ENCODE results near the gene PPP2R5C.

The PPP2R5C gene

DNA sequence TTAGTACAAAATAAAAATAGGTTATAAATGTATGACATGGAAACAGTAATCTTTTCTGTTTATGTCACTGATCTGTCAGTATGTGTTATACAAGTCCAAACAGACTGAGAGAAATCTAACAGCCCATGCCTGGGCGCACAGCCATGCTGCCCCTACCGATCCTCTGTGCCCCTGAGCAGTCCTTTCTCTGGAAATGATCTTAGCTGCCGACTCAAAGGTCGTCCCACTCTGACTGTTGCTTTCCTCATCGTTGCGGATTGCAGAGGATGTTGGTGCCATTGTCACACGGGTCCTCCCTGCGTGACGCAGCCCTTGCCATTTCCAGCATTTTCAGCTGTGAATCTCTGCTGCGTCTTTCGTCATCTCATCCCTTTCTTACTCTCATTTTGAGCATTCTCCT lies 119.9 kb downstream of the PPP2R5C start:
- Histone ChIP-seq H3K4me3 (ENCODE audit: low read length) (no peak overlapping the region), H3K79me2 (ENCODE audit: control insufficient read depth, low read length) (peaks cover 57% of the 10 kb centered on the region), H3K27ac (ENCODE audit: low read depth, low read length) (no peak overlapping the region), H3K9me3 (ENCODE audit: control insufficient read depth, insufficient read depth, low read length) (no peaks in the 10 kb centered on the region), H3K4me1 (ENCODE audit: control insufficient read depth, low read length) (peaks cover 27% of the 10 kb centered on the region), H3K27me3 (ENCODE audit: control insufficient read depth, low read length) (no peaks in the 10 kb centered on the region), H3F3A (ENCODE audit: control insufficient read depth, insufficient read depth) (no peaks in the 10 kb centered on the region), H3K9me2 (replicated peaks; ENCODE audit: control insufficient read depth, low read length) (no peaks in the 10 kb centered on the region), H3K36me3 (ENCODE audit: control insufficient read depth, low read length) (peaks cover 74% of the 10 kb centered on the region), H3K4me2 (ENCODE audit: low read length) (no peak overlapping the region), H4K20me1 (ENCODE audit: control insufficient read depth, insufficient read depth, low read depth, low read length) (peaks cover 6% of the 10 kb centered on the region; the same call in 1 of the 2 replicates)
- TF ChIP-seq, protein P1, sequence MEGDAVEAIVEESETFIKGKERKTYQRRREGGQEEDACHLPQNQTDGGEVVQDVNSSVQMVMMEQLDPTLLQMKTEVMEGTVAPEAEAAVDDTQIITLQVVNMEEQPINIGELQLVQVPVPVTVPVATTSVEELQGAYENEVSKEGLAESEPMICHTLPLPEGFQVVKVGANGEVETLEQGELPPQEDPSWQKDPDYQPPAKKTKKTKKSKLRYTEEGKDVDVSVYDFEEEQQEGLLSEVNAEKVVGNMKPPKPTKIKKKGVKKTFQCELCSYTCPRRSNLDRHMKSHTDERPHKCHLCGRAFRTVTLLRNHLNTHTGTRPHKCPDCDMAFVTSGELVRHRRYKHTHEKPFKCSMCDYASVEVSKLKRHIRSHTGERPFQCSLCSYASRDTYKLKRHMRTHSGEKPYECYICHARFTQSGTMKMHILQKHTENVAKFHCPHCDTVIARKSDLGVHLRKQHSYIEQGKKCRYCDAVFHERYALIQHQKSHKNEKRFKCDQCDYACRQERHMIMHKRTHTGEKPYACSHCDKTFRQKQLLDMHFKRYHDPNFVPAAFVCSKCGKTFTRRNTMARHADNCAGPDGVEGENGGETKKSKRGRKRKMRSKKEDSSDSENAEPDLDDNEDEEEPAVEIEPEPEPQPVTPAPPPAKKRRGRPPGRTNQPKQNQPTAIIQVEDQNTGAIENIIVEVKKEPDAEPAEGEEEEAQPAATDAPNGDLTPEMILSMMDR (IDR thresholded peaks at IDR 0.05; ENCODE audit: low read depth, low read length, poor library complexity, severe bottlenecking): no peak
- no peak for TF ChIP-seq EZH2phosphoT487 (IDR thresholded peaks at IDR 0.05; ENCODE audit: borderline replicate concordance, low read length)

DNA sequence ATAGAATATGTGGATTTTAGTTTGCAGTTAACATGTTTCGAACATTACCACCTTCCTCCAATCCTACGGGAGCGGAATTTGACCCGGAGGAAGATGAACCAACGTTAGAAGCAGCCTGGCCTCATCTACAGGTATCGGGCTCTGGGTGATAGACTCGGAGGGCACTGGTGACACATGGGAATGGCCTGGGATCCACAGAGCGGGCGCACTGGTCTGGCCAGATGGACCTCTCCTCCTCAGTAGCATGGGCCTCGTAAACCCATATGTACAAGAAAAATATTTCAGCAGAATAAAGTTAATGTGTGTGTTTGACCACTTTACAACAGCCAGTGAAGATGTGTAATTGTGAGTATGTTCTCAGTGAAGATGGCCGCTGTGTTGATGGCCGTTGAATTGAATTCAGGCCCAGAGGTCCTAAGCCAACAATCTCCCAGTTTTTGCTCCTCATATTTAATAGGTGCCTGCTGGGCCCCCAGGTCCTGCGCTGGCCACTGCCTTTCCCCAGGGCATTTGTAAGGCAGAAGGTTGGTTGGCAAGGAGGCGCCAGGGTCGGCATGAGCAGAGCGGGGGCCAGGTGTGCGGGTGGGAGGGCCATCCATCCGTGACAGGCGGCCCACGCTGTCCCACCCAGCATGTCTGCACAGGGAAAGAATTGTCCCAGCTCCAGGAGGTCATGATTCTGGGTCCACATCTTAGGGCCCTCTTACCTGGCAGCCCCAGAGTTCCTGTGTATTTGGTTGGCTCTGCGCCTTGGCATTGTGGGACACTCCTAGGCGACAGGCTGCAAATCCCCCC lies 120.8 kb downstream of the PPP2R5C start:
- H3K9me3 ChIP-seq (ENCODE audit: control insufficient read depth, insufficient read depth, low read length): no peaks in the 10 kb centered on the region
- H3K4me3 ChIP-seq (ENCODE audit: low read length): no peak overlapping the region
- H4K20me1 ChIP-seq (ENCODE audit: control insufficient read depth, insufficient read depth, low read depth, low read length): peaks cover 3% of the 10 kb centered on the region; the same call in 1 of the 2 replicates
- H3F3A ChIP-seq (ENCODE audit: control insufficient read depth, insufficient read depth): no peaks in the 10 kb centered on the region
- H3K4me1 ChIP-seq (ENCODE audit: control insufficient read depth, low read length): peaks cover 20% of the 10 kb centered on the region
- peaks cover 53% of the 10 kb centered on the region for H3K79me2 ChIP-seq (ENCODE audit: control insufficient read depth, low read length)
- peaks cover 80% of the 10 kb centered on the region for H3K36me3 ChIP-seq (ENCODE audit: control insufficient read depth, low read length)
- H3K4me2 ChIP-seq (ENCODE audit: low read length): no peak overlapping the region
- no peak for TF ChIP-seq EZH2phosphoT487 (IDR thresholded peaks at IDR 0.05; ENCODE audit: borderline replicate concordance, low read length)
- TF ChIP-seq, protein P1 (IDR thresholded peaks at IDR 0.05; ENCODE audit: low read depth, low read length, poor library complexity, severe bottlenecking): no peak
- no peak overlapping the region for H3K27ac ChIP-seq (ENCODE audit: low read depth, low read length)
- H3K9me2 ChIP-seq (replicated peaks; ENCODE audit: control insufficient read depth, low read length): no peaks in the 10 kb centered on the region
- no peaks in the 10 kb centered on the region for H3K27me3 ChIP-seq (ENCODE audit: control insufficient read depth, low read length)

DNA sequence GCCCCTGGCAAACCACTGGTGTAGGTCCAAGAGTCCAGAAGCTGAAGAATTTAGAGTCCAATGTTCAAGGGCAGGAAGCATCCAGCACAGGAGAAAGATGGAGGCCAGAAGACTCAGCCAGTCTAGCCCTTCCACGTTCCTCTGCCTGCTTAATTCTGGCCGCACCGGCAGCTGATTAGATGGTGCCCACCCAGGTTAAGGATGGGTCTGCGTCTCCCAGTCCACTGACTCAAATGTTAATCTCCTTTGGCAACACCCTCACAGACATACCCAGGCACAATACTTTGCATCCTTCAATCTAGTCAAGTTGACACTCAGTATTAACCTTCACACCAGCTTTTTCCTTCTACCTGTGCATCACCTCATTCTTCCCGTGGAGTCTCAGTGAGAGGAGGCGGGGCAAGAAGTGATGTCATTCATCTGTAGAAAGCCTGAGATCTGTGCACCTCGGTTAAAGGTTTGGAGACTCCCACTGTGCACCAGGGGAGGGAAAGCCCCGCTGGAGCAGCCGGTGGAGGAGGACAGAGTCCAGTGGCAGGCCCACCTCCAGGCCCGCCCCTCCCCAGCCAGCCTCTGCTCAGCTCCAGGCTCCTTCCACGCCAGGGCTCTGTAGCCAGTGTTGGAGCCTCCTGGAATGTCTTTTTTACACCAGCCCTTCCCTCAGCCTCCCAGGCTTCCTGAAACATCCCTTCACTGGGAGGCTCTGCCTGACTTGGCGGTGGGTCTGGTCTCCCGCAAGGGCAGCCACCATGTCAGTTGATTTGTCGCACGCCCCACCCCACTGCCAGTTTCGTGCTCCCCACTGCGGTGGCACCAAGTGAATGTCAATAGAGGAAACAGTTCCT lies 122.8 kb downstream of the PPP2R5C start:
- no peak overlapping the region for H3K27ac ChIP-seq (ENCODE audit: low read depth, low read length)
- peaks cover 33% of the 10 kb centered on the region for H3K79me2 ChIP-seq (ENCODE audit: control insufficient read depth, low read length)
- H3K36me3 ChIP-seq (ENCODE audit: control insufficient read depth, low read length): peaks cover 78% of the 10 kb centered on the region
- H3K4me2 ChIP-seq (ENCODE audit: low read length): no peak overlapping the region
- H3F3A ChIP-seq (ENCODE audit: control insufficient read depth, insufficient read depth): no peaks in the 10 kb centered on the region
- no peaks in the 10 kb centered on the region for H3K9me2 ChIP-seq (replicated peaks; ENCODE audit: control insufficient read depth, low read length)
- TF ChIP-seq EZH2phosphoT487 (IDR thresholded peaks at IDR 0.05; ENCODE audit: borderline replicate concordance, low read length): no peak
- TF ChIP-seq, protein P1 (IDR thresholded peaks at IDR 0.05; ENCODE audit: low read depth, low read length, poor library complexity, severe bottlenecking): no peak
- H3K27me3 ChIP-seq (ENCODE audit: control insufficient read depth, low read length): no peaks in the 10 kb centered on the region
- H3K4me1 ChIP-seq (ENCODE audit: control insufficient read depth, low read length): peaks cover under 1% of the 10 kb centered on the region; the same call in 1 of the 2 replicates
- H3K4me3 ChIP-seq (ENCODE audit: low read length): no peak overlapping the region
- H3K9me3 ChIP-seq (ENCODE audit: control insufficient read depth, insufficient read depth, low read length): no peaks in the 10 kb centered on the region
- H4K20me1 ChIP-seq (ENCODE audit: control insufficient read depth, insufficient read depth, low read depth, low read length): no peaks in the 10 kb centered on the region

All from DOHH2 (cell line).